ENCODE results near the gene TUBB4A. TPM values are rescaled to one million over a fixed set of nuclear protein-coding genes. Genes with fewer than 3 reads are reported as not detected.

The TUBB4A gene
- total and polyA plus RNA-seq, 9 of the 15 experiments (the other 6 are each of a cell fraction or from before 2014, with no cell fraction given): 0.14 to 7.0 (median 0.75) TPM

GRCh38 chr19:6459262-6460098, 42.6 kb downstream of the TUBB4A start, which contains the start of gene SLC25A23 (continued):
- peak; percentile 41 for TF ChIP-seq SAP30 (IDR thresholded peaks at IDR 0.05; ENCODE audit: borderline replicate concordance, insufficient read depth, low read depth, low read length, poor library complexity, severe bottlenecking)
- 0 out of 2 replicates have a peak, but pooled peaks have one; percentile 15 for TF ChIP-seq JUND (IDR thresholded peaks at IDR 0.05; ENCODE audit: borderline replicate concordance, low read depth, low read length)
- TF ChIP-seq JUND (tag; IDR thresholded peaks at IDR 0.05; ENCODE audit: borderline replicate concordance, low read depth, low read length): no peak
- peak; percentile 49; the same call in 1 of the 2 replicates for TF ChIP-seq L3MBTL2 (IDR thresholded peaks at IDR 0.05)
- TF ChIP-seq HBP1 (CRISPR knock-in tag; IDR thresholded peaks at IDR 0.05): 0 out of 2 replicates have a peak, but pooled peaks have one; percentile 10
- TF ChIP-seq CCAR2 (IDR thresholded peaks at IDR 0.05; ENCODE audit: low read depth, low read length): no peak
- 0 out of 2 replicates have a peak, but pooled peaks have one; percentile 18 for TF ChIP-seq MYC (IDR thresholded peaks at IDR 0.05; ENCODE audit: low read depth, low read length)
- no peak for TF ChIP-seq MYC (CRISPR knock-in tag; IDR thresholded peaks at IDR 0.05; ENCODE audit: borderline replicate concordance, low read depth)
- TF ChIP-seq ZNF124 (CRISPR knock-in tag; IDR thresholded peaks at IDR 0.05): 0 out of 2 replicates have a peak, but pooled peaks have one; percentile 39
- TF ChIP-seq POLR2G (IDR thresholded peaks at IDR 0.05; ENCODE audit: low read depth, low read length): peak; percentile 80
- TF ChIP-seq KHSRP (IDR thresholded peaks at IDR 0.05): no peak
- no peak for TF ChIP-seq GTF3C2 (IDR thresholded peaks at IDR 0.05; ENCODE audit: borderline replicate concordance, extremely low read depth, insufficient read length)
- TF ChIP-seq RBM25 (IDR thresholded peaks at IDR 0.05; ENCODE audit: low read depth, low read length, severe bottlenecking): no peak
- peak; percentile 54; the same call in 1 of the 2 replicates for TF ChIP-seq PHF8 (IDR thresholded peaks at IDR 0.05; ENCODE audit: borderline replicate concordance, low read length)
- TF ChIP-seq ZBTB1 (CRISPR knock-in tag; IDR thresholded peaks at IDR 0.05; ENCODE audit: borderline replicate concordance, low read depth): peak; percentile 57; the same call in 1 of the 2 replicates
- peak; percentile 67 for TF ChIP-seq CREM (IDR thresholded peaks at IDR 0.05; ENCODE audit: low read depth)
- no peak for TF ChIP-seq PTBP1 (IDR thresholded peaks at IDR 0.05; ENCODE audit: low read depth, low read length)
- TF ChIP-seq SIN3A (IDR thresholded peaks at IDR 0.05; ENCODE audit: borderline replicate concordance in 2 of 2, control insufficient read depth in 1 of 2, low read depth in 2 of 2, low read length in 2 of 2): peak in 1 of 2 experiments; percentile 23; a peak in 1 of 4 replicates
- TF ChIP-seq SMARCA5 (IDR thresholded peaks at IDR 0.05): 0 out of 2 replicates have a peak, but pooled peaks have one; percentile 17
- TF ChIP-seq SIN3B (IDR thresholded peaks at IDR 0.05; ENCODE audit: low read depth): 0 out of 2 replicates have a peak, but pooled peaks have one; percentile 25
- TF ChIP-seq MCM7 (IDR thresholded peaks at IDR 0.05): no peak
- TF ChIP-seq ZNF282 (CRISPR knock-in tag; IDR thresholded peaks at IDR 0.05): 0 out of 2 replicates have a peak, but pooled peaks have one; percentile 11
- TF ChIP-seq ZNF175 (CRISPR knock-in tag; IDR thresholded peaks at IDR 0.05; ENCODE audit: low read depth): no peak
- TF ChIP-seq HDAC2 (IDR thresholded peaks at IDR 0.05): peak; percentile 33; the same call in 1 of the 2 replicates
